Fibroblast of villous mesenchyme (primary cell): ENCODE data around the gene ZNF331. TPM values are rescaled to one million over a fixed set of nuclear protein-coding genes. Genes with fewer than 3 reads are reported as not detected.

Experiments
- DNase-seq: peaks from one replicate; pipeline ENCODE4 v3.0.0-alpha.2; 2010; ENCODE audit warnings: low read depth
- H3K4me3 ChIP-seq: 2 replicates; pipeline ENCODE4 v1.5.1; 2011; ENCODE audit warnings: low read depth, mild to moderate bottlenecking, low read length
- CTCF ChIP-seq: IDR thresholded peaks from 2 replicates; pipeline ENCODE4 v1.5.1; 2012; ENCODE audit warnings: low read depth, mild to moderate bottlenecking, low read length; ENCODE audit not compliant: insufficient read depth
- total RNA-seq: library from RNA; depleted of rRNA; stranded (reverse); fragments of >200 nt; gene quantifications from 2 replicates; pipeline ENCODE4 v1.2.3, GENCODE V29; 2012

Gene ZNF331
- total RNA-seq, 1 donor = 13.4 TPM

- no peak for DNase-seq
- TF ChIP-seq CTCF = no peak
- no peak overlapping the region for H3K4me3 ChIP-seq
Observed at GRCh38 chr19:53553156-53553555, 15.2 kb downstream of the ZNF331 start.

- no peak for TF ChIP-seq CTCF
- peak; percentile 93 for DNase-seq
- peak overlapping the region; percentile 69 for H3K4me3 ChIP-seq
Observed at GRCh38 chr19:53553865-53554791, 16.2 kb downstream of the ZNF331 start.

GRCh38 chr19:53554804-53555203, 16.9 kb downstream of the ZNF331 start:
- no peak for TF ChIP-seq CTCF
- H3K4me3 ChIP-seq = peak overlapping the region; percentile 69
- no peak for DNase-seq

- no peak for TF ChIP-seq CTCF
- no peak for DNase-seq
- H3K4me3 ChIP-seq = no peak overlapping the region
Observed at GRCh38 chr19:53555352-53555751, 17.4 kb downstream of the ZNF331 start.

- no peak for TF ChIP-seq CTCF
- H3K4me3 ChIP-seq = no peak overlapping the region
Observed at GRCh38 chr19:53571339-53571738, 33.4 kb downstream of the ZNF331 start.

GRCh38 chr19:53576941-53577653, 39.2 kb downstream of the ZNF331 start:
- no peak for DNase-seq
- no peak for TF ChIP-seq CTCF
- no peak overlapping the region for H3K4me3 ChIP-seq

More at GRCh38 chr19:53571339-53571738, 33.4 kb downstream of the ZNF331 start:
- no peak for DNase-seq
